Ascending aorta (tissue), 2 donors: Measurements from ENCODE around the gene PGF. TPM values are rescaled to one million over a fixed set of nuclear protein-coding genes. Genes with fewer than 3 reads are reported as not detected.

ENCODE experiments used
- DNase-seq, 2 donors: peaks; one replicate each; pipeline ENCODE4 v3.0.0-alpha.2; 2019; ENCODE audit warnings: low spot score in 2 of 2
- H3K27ac ChIP-seq, 2 donors: fragments of 200-600 bp; sonication (generic); one replicate each; pipeline ENCODE4 v1.5.1; 2016 to 2017; ENCODE audit warnings: mild to moderate bottlenecking in 1 of 2
- H3K27me3 ChIP-seq: fragments of 200-600 bp; sonication (generic); one replicate; pipeline ENCODE4 v1.5.1; 2017
- H3K36me3 ChIP-seq, 2 donors: fragments of 200-600 bp; sonication (generic); one replicate each; pipeline ENCODE4 v1.5.1; 2016
- H3K4me1 ChIP-seq, 2 donors: fragments of 200-600 bp; sonication (generic); one replicate each; pipeline ENCODE4 v1.5.1; 2016 to 2017; ENCODE audit warnings: mild to moderate bottlenecking in 1 of 2
- H3K4me3 ChIP-seq, 2 donors: fragments of 200-600 bp; sonication (generic); one replicate each; pipeline ENCODE4 v1.5.1; 2016 to 2017; ENCODE audit warnings: mild to moderate bottlenecking in 1 of 2
- H3K9me3 ChIP-seq, 2 donors: fragments of 200-600 bp; sonication (generic); one replicate each; pipeline ENCODE4 v1.5.1; 2016
- CTCF ChIP-seq, 3 experiments: fragments of 200-600 bp in 2 of 3; fragments of 450-650 bp in 1 of 3; sonication (generic) in 2 of 3; IDR thresholded peaks; one replicate each; pipeline ENCODE4 v1.5.1; 2016 to 2019; ENCODE audit warnings: antibody characterized with exemption in 3 of 3, mild to moderate bottlenecking in 1 of 3, moderate library complexity in 1 of 3
- intact Hi-C: fragments of 100-400 bp; cut with DNase I; formaldehyde crosslinking; loops from one replicate; pipeline ENCODE4 v1.15.1; 2023
- total RNA-seq: library from RNA; depleted of rRNA; stranded (reverse); fragments of >200 nt; gene quantifications from one replicate; pipeline ENCODE4 v1.1.0, GENCODE V29; 2016

PGF gene
- total RNA-seq, 1 donor from 2014 or later, result 41.1 TPM

- no peak for TF ChIP-seq CTCF (IDR thresholded peaks at IDR 0.05)
- Histone ChIP-seq H3K27me3 (no peaks in the 10 kb centered on the region), H3K9me3 (no peaks in the 10 kb centered on the region), H3K36me3 (peaks cover 16 to 17% of the 10 kb centered on the region in 2 donors), H3K4me1 (peaks cover 6 to 14% of the 10 kb centered on the region in 2 donors), H3K27ac (peak overlapping the region; percentile 64 to 65), H3K4me3 (peak overlapping the region in 1 of 2 donors; percentile 20)
- DNase-seq, result peak in 1 of 2 donors; percentile 65
- intact Hi-C loops, result loop anchor here (1.0 to 2.0 kb wide), 3 partner anchors 56 to 142 kb away; partner anchors contain the start of gene EIF2B2
Observed at GRCh38 chr14:74946659-74947281, 8.6 kb downstream of the PGF start.

- no peaks in the 10 kb centered on the region for H3K9me3 ChIP-seq
- peaks cover 16 to 17% of the 10 kb centered on the region in 2 donors for H3K36me3 ChIP-seq
- H3K4me3 ChIP-seq, result peak overlapping the region in 1 of 2 donors; percentile 20
- no peaks in the 10 kb centered on the region for H3K27me3 ChIP-seq
- TF ChIP-seq CTCF (IDR thresholded peaks at IDR 0.05), result peak; percentile 89 to 99 (median 95)
- intact Hi-C loops, result loop anchor here (1.0 to 2.0 kb wide), 3 partner anchors 57 to 143 kb away; partner anchors contain the start of gene EIF2B2
- peak in 1 of 2 donors; percentile 89 for DNase-seq
- peak overlapping the region; percentile 64 to 65 for H3K27ac ChIP-seq
- peaks cover 10 to 20% of the 10 kb centered on the region in 2 donors for H3K4me1 ChIP-seq
Observed at GRCh38 chr14:74945852-74946658, 9.3 kb downstream of the PGF start.

- DNase-seq, result no peak
- H3K9me3 ChIP-seq, result no peaks in the 10 kb centered on the region
- H3K27me3 ChIP-seq, result no peaks in the 10 kb centered on the region
- peaks cover 15 to 27% of the 10 kb centered on the region in 2 donors for H3K4me1 ChIP-seq
- peak overlapping the region; percentile 64 to 65 for H3K27ac ChIP-seq
- H3K4me3 ChIP-seq, result no peak overlapping the region
- H3K36me3 ChIP-seq, result peaks cover 16 to 17% of the 10 kb centered on the region in 2 donors
- peak; percentile 32 to 40 (median 36) for TF ChIP-seq CTCF (IDR thresholded peaks at IDR 0.05)
- intact Hi-C loops, result no loop called here
Observed at GRCh38 chr14:74945261-74945851, 10.0 kb downstream of the PGF start.

- peak overlapping the region; percentile 94 to 96 for H3K27ac ChIP-seq
- H3K4me1 ChIP-seq, result peaks cover 29 to 43% of the 10 kb centered on the region in 2 donors
- no peak for TF ChIP-seq CTCF (IDR thresholded peaks at IDR 0.05)
- no peak overlapping the region for H3K4me3 ChIP-seq
- H3K9me3 ChIP-seq, result no peaks in the 10 kb centered on the region
- no peak for DNase-seq
- intact Hi-C loops, result no loop called here
- H3K36me3 ChIP-seq, result peaks cover under 1% of the 10 kb centered on the region in 2 donors
- no peaks in the 10 kb centered on the region for H3K27me3 ChIP-seq
Observed at GRCh38 chr14:74942608-74943007, 12.8 kb downstream of the PGF start.

- intact Hi-C loops, result no loop called here
- Histone ChIP-seq H3K27ac (peak overlapping the region; percentile 94 to 96), H3K27me3 (no peaks in the 10 kb centered on the region), H3K4me3 (no peak overlapping the region), H3K9me3 (no peaks in the 10 kb centered on the region), H3K36me3 (no peaks in the 10 kb centered on the region), H3K4me1 (peaks cover 29 to 43% of the 10 kb centered on the region in 2 donors)
- no peak for TF ChIP-seq CTCF (IDR thresholded peaks at IDR 0.05)
- DNase-seq, result no peak
Observed at GRCh38 chr14:74942181-74942580, 13.2 kb downstream of the PGF start.
